ENCODE results near the gene DRAM2. TPM values are rescaled to one million over a fixed set of nuclear protein-coding genes. Genes with fewer than 3 reads are reported as not detected.

The DRAM2 gene
- total and polyA plus RNA-seq, 2 donors (not counting 3 experiments of a cell fraction or from before 2014, with no cell fraction given): 21.7 to 55.9 TPM

DNA sequence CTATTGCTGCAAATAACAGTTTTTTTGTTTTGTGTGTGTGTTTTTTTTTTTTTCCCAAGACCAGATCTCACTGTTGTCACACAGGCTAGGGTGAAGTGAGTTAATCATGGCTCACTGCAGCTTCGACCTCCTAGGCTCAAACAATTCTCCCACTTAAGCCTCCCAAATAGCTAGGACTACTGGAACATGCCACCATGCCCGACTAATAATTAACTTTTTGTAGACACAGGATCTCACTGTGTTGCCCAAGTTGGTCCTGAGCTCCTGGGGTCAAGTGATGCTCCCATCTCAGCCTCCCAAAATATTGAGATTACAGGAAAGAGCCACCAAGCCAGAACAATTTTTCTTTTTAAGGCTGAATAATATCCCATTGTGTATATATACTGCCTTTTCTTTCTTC is 34.9 kb downstream of the DRAM2 start:
- no peak overlapping the region for H3K4me2 ChIP-seq (ENCODE audit: insufficient read depth, low read length)
- FAIRE-seq (no peak), DNase-seq (ENCODE audit: low read depth, low spot score) (no peak)
- no TSS peak for BruUV-seq (replicated peaks)
- intact Hi-C loops (cut with micrococcal nuclease) (no loop called here), dilution Hi-C loops (cut with MboI; ENCODE audit: extremely low pct_ligation_motif_present, low sequenced_read_pairs) (no loop called here)
- no peak overlapping the region for H2AFZ ChIP-seq (ENCODE audit: low read depth, low read length)
- H3K9me1 ChIP-seq (replicated peaks; ENCODE audit: control insufficient read depth, extremely low read depth, insufficient read depth, low read length): no peaks in the 10 kb centered on the region
- no peak for TF ChIP-seq JUN (IDR thresholded peaks at IDR 0.05; ENCODE audit: borderline replicate concordance, insufficient read depth, insufficient read length, low read depth)
- TF ChIP-seq POLR2AphosphoS5 (IDR thresholded peaks at IDR 0.05; ENCODE audit: insufficient read depth, low read depth, low read length): no peak
- TF ChIP-seq, protein P1, sequence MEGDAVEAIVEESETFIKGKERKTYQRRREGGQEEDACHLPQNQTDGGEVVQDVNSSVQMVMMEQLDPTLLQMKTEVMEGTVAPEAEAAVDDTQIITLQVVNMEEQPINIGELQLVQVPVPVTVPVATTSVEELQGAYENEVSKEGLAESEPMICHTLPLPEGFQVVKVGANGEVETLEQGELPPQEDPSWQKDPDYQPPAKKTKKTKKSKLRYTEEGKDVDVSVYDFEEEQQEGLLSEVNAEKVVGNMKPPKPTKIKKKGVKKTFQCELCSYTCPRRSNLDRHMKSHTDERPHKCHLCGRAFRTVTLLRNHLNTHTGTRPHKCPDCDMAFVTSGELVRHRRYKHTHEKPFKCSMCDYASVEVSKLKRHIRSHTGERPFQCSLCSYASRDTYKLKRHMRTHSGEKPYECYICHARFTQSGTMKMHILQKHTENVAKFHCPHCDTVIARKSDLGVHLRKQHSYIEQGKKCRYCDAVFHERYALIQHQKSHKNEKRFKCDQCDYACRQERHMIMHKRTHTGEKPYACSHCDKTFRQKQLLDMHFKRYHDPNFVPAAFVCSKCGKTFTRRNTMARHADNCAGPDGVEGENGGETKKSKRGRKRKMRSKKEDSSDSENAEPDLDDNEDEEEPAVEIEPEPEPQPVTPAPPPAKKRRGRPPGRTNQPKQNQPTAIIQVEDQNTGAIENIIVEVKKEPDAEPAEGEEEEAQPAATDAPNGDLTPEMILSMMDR (IDR thresholded peaks at IDR 0.05; ENCODE audit: extremely low read depth in 1 of 2, insufficient read depth in 1 of 2, low read depth in 1 of 2, low read length in 2 of 2): no peak
- TF ChIP-seq, protein P2, sequence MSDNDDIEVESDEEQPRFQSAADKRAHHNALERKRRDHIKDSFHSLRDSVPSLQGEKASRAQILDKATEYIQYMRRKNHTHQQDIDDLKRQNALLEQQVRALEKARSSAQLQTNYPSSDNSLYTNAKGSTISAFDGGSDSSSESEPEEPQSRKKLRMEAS (IDR thresholded peaks at IDR 0.05; ENCODE audit: insufficient read depth, insufficient read length): no peak
- no peak for TF ChIP-seq POLR2A (IDR thresholded peaks at IDR 0.05; ENCODE audit: low read depth, low read length)
- no peak for TF ChIP-seq MYC (IDR thresholded peaks at IDR 0.05; ENCODE audit: low read depth, low read length)
- TF ChIP-seq GATA2 (IDR thresholded peaks at IDR 0.05; ENCODE audit: insufficient read depth, insufficient read length, low read depth, low read length): no peak
- no peak for TF ChIP-seq FOS (IDR thresholded peaks at IDR 0.05; ENCODE audit: borderline replicate concordance, insufficient read depth, low read length)
- no peak for TF ChIP-seq EZH2 (IDR thresholded peaks at IDR 0.05; ENCODE audit: borderline replicate concordance, low read depth, low read length, severe bottlenecking)
- no peaks in the 10 kb centered on the region for H3K36me3 ChIP-seq (ENCODE audit: control insufficient read depth in 2 of 2, extremely low read depth in 1 of 2, insufficient read depth in 2 of 2, low read length in 2 of 2)
- H3K27me3 ChIP-seq (ENCODE audit: control insufficient read depth in 2 of 2, insufficient read depth in 2 of 2, low read length in 2 of 2): no peaks in the 10 kb centered on the region
- H3K9me3 ChIP-seq (replicated peaks; ENCODE audit: control insufficient read depth, insufficient read depth, low read length): no peaks in the 10 kb centered on the region
- H4K20me1 ChIP-seq (replicated peaks; ENCODE audit: control insufficient read depth, extremely low read depth, insufficient read depth, low read length): no peaks in the 10 kb centered on the region
- ChIA-PET POLR2A (no interaction called here), CTCF (no interaction called here)
- no peaks in the 10 kb centered on the region for H3K79me2 ChIP-seq (ENCODE audit: control insufficient read depth, insufficient read depth, low read length)
- H3K27ac ChIP-seq (ENCODE audit: insufficient read depth, low read depth, low read length): no peak overlapping the region
- H3K4me3 ChIP-seq (replicated peaks in 1 of 3; ENCODE audit: insufficient read depth in 1 of 3, low read depth in 1 of 3, low read length in 3 of 3): no peak overlapping the region
- H3K9ac ChIP-seq (replicated peaks; ENCODE audit: extremely low read depth, insufficient read depth, low read length): no peak overlapping the region
- H3K4me1 ChIP-seq (ENCODE audit: control insufficient read depth, extremely low read depth, insufficient read depth, low read length): no peaks in the 10 kb centered on the region
